Neural cell (in vitro differentiated cells): Measurements from ENCODE around the gene BCDIN3D. TPM values are rescaled to one million over a fixed set of nuclear protein-coding genes. Genes with fewer than 3 reads are reported as not detected.
"Not testable (repeated sequence)": the region's sequence is repeated elsewhere in the genome, so short reads cannot be mapped to it uniquely, and the experiment has no call there.

Experiments
- H2AFZ ChIP-seq: fragments of 200-600, 300-800 bp; sonication (generic), shearing (Covaris generic); 2 replicates; pipeline ENCODE4 v1.6.0; 2014; ENCODE audit warnings: low read depth, mild to moderate bottlenecking, antibody characterized with exemption, low read length, moderate library complexity
- H3F3A ChIP-seq: fragments of 200-600 bp; shearing (Covaris generic); 2 replicates; pipeline ENCODE4 v1.6.1; 2016; ENCODE audit warnings: mild to moderate bottlenecking, moderate library complexity, mixed read lengths, antibody characterized with exemption, low read length; ENCODE audit not compliant: insufficient read depth, poor library complexity, severe bottlenecking
- H3K27ac ChIP-seq: fragments of 200-600, 300-800 bp; sonication (generic), shearing (Covaris generic); 2 replicates; pipeline ENCODE4 v1.5.1; 2014; ENCODE audit warnings: mild to moderate bottlenecking, low read length, moderate library complexity
- H3K27me3 ChIP-seq: fragments of 300-800, 200-600 bp; sonication (generic), shearing (Covaris generic); 2 replicates; pipeline ENCODE4 v1.6.0; 2014; ENCODE audit warnings: mild to moderate bottlenecking, low read depth, low read length, moderate library complexity; ENCODE audit not compliant: insufficient read depth
- H3K36me3 ChIP-seq: fragments of 300-800, 200-600 bp; sonication (generic), shearing (Covaris generic); 2 replicates; pipeline ENCODE4 v1.5.1; 2014; ENCODE audit warnings: mild to moderate bottlenecking, antibody characterized with exemption, low read length, moderate library complexity; ENCODE audit not compliant: insufficient read depth
- H3K4me2 ChIP-seq: fragments of 300-800, 200-600 bp; sonication (generic), shearing (Covaris generic); 2 replicates; pipeline ENCODE4 v1.6.0; 2014; ENCODE audit warnings: mild to moderate bottlenecking, low read length
- H3K4me3 ChIP-seq: fragments of 300-800, 200-600 bp; sonication (generic), shearing (Covaris generic); 2 replicates; pipeline ENCODE4 v1.5.1; 2014; ENCODE audit warnings: mild to moderate bottlenecking, low read length, moderate library complexity
- H3K79me2 ChIP-seq: fragments of 200-600 bp; shearing (Covaris generic); replicated peaks from 2 replicates; pipeline ENCODE4 v1.6.0; 2014; ENCODE audit warnings: mild to moderate bottlenecking, low read length, moderate library complexity; ENCODE audit not compliant: insufficient read depth
- H3K9ac ChIP-seq: fragments of 300-800, 200-600 bp; sonication (generic), shearing (Covaris generic); 2 replicates; pipeline ENCODE4 v1.6.1; 2016; ENCODE audit warnings: mild to moderate bottlenecking, low read length, mixed read lengths
- H3K9me2 ChIP-seq: fragments of 200-600 bp; shearing (Covaris generic); 2 replicates; pipeline ENCODE4 v1.6.1; 2016; ENCODE audit warnings: mild to moderate bottlenecking, low read length, mixed read lengths; ENCODE audit not compliant: insufficient read depth
- H3K9me3 ChIP-seq: fragments of 200-600, 300-800 bp; sonication (generic), shearing (Covaris generic); 2 replicates; pipeline ENCODE4 v1.6.1; 2016; ENCODE audit warnings: mild to moderate bottlenecking, mixed run types, low read length, moderate library complexity, mixed read lengths
- H4K20me1 ChIP-seq: fragments of 200-600 bp; shearing (Covaris generic); 2 replicates; pipeline ENCODE4 v1.6.1; 2016; ENCODE audit warnings: mild to moderate bottlenecking, mixed run types; ENCODE audit not compliant: insufficient read depth
- EP300 ChIP-seq: fragments of 450-650 bp; conservative IDR thresholded peaks from 2 replicates; pipeline ENCODE4 v1.6.1; 2014; ENCODE audit warnings: antibody characterized with exemption, mild to moderate bottlenecking, moderate library complexity; ENCODE audit not compliant: poor library complexity, severe bottlenecking
- EZH2 ChIP-seq: fragments of 200-600, 300-800 bp; shearing (Covaris generic), sonication (generic); IDR thresholded peaks from 2 replicates; pipeline ENCODE4 v1.6.1; 2014; ENCODE audit warnings: antibody characterized with exemption, low read length, borderline replicate concordance, mild to moderate bottlenecking; ENCODE audit not compliant: insufficient read depth, poor library complexity, severe bottlenecking
- MXI1 ChIP-seq: fragments of 450-650 bp; conservative IDR thresholded peaks from 2 replicates; pipeline ENCODE4 v1.6.1; 2014; ENCODE audit warnings: antibody characterized with exemption, mild to moderate bottlenecking; ENCODE audit not compliant: poor library complexity, severe bottlenecking
- POLR2AphosphoS5 ChIP-seq: IDR thresholded peaks from 2 replicates; pipeline ENCODE4 v1.6.1; 2012
- RAD21 ChIP-seq: fragments of 450-650 bp; conservative IDR thresholded peaks from 2 replicates; pipeline ENCODE4 v1.6.1; 2014; ENCODE audit warnings: antibody characterized with exemption, mild to moderate bottlenecking, moderate library complexity
- SMC3 ChIP-seq: fragments of 450-650 bp; conservative IDR thresholded peaks from 2 replicates; pipeline ENCODE4 v1.6.1; 2014; ENCODE audit warnings: antibody characterized with exemption, mild to moderate bottlenecking, moderate library complexity; ENCODE audit not compliant: poor library complexity
- TAF1 ChIP-seq: IDR thresholded peaks from 2 replicates; pipeline ENCODE4 v1.6.1; 2012; ENCODE audit warnings: low read depth
- polyA plus RNA-seq: library from polyadenylated mRNA; depleted of rRNA; stranded (reverse); fragments of >200 nt; gene quantifications from 2 replicates; pipeline ENCODE4 v1.2.3, GENCODE V29; 2014
- TF ChIP-seq, protein P1 (sequence below): IDR thresholded peaks from 2 replicates; pipeline ENCODE4 v1.6.1; 2012; ENCODE audit warnings: borderline replicate concordance
- TF ChIP-seq, protein P2 (sequence below): fragments of 450-650 bp; IDR thresholded peaks from 2 replicates; pipeline ENCODE4 v1.5.1; 2014; ENCODE audit warnings: antibody characterized with exemption, mild to moderate bottlenecking, moderate library complexity; ENCODE audit not compliant: poor library complexity, severe bottlenecking

Gene BCDIN3D
- polyA plus RNA-seq, 1 donor from 2014 or later = 10.0 TPM

DNA sequence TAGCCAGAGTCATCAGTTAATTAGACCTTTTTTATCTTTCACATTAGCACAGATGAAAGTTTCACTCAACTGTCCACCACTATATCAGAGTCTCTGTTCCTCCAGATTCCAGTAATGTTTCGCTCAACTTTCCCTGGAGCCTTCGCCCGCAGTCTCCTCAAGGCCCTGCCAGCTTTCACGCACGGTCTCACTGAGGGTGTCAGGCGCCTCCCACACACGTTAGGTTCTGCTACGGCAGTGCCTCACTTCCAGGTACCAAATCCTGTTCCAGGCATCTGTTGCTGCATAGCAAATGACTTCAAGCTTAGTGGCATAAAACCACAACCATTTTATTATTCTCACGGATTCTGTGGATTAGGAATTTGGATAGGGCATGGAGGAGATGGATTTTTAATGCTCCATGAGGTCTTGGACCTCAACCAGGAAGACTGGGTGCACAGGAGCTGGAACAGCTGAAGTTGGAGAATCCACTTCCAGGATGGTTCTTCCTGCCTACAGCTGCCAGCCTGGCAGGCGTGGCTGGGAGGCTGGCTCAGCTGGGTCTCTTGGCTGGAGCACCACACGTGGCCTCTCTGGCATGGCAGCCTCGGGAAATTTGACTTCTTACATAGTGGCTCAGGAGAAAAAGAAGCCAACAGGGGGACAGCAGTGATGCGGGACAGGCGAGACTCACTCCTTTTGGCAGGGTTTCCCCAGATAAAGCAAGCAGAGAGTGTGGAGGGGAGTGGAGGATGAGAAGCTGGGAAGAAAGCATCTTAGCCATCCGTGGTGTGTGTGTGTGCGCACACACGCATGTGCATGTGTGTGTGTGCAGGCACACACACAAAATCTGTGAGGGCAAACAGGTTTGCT lies 21.3 kb upstream of the BCDIN3D start:
- Histone ChIP-seq H3F3A (no peaks in the 10 kb centered on the region), H3K27ac (no peak overlapping the region)

DNA sequence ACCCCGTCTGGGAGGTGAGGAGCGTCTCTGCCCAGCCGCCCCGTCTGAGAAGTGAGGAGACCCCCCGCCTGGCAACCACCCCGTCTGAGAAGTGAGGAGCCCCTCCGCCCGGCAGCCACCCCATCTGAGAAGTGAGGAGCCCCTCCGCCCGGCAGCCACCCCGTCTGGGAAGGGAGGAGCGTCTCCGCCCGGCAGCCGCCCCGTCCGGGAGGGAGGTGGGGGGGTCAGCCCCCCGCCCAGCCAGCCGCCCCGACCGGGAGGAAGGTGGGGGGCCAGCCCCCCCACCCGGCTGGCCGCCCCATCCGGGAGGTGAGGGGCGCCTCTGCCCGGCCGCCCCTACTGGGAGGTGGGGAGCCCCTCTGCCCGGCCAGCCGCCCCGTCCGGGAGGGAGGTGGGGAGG lies 18.0 kb upstream of the BCDIN3D start:
- not testable (repeated sequence) for H3K9ac ChIP-seq, H2AFZ ChIP-seq, H4K20me1 ChIP-seq, H3K27me3 ChIP-seq, H3K4me3 ChIP-seq, H3K27ac ChIP-seq, H3K36me3 ChIP-seq, H3K79me2 ChIP-seq, H3K9me2 ChIP-seq, H3K4me2 ChIP-seq, H3K9me3 ChIP-seq, H3F3A ChIP-seq

More for the DNA sequence above, 21.3 kb upstream of the BCDIN3D start:
- TF ChIP-seq, protein P1, sequence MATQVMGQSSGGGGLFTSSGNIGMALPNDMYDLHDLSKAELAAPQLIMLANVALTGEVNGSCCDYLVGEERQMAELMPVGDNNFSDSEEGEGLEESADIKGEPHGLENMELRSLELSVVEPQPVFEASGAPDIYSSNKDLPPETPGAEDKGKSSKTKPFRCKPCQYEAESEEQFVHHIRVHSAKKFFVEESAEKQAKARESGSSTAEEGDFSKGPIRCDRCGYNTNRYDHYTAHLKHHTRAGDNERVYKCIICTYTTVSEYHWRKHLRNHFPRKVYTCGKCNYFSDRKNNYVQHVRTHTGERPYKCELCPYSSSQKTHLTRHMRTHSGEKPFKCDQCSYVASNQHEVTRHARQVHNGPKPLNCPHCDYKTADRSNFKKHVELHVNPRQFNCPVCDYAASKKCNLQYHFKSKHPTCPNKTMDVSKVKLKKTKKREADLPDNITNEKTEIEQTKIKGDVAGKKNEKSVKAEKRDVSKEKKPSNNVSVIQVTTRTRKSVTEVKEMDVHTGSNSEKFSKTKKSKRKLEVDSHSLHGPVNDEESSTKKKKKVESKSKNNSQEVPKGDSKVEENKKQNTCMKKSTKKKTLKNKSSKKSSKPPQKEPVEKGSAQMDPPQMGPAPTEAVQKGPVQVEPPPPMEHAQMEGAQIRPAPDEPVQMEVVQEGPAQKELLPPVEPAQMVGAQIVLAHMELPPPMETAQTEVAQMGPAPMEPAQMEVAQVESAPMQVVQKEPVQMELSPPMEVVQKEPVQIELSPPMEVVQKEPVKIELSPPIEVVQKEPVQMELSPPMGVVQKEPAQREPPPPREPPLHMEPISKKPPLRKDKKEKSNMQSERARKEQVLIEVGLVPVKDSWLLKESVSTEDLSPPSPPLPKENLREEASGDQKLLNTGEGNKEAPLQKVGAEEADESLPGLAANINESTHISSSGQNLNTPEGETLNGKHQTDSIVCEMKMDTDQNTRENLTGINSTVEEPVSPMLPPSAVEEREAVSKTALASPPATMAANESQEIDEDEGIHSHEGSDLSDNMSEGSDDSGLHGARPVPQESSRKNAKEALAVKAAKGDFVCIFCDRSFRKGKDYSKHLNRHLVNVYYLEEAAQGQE = no peak
- H3K4me2 ChIP-seq = no peak overlapping the region
- no peaks in the 10 kb centered on the region for H3K79me2 ChIP-seq
- H3K9me3 ChIP-seq = no peaks in the 10 kb centered on the region
- no peaks in the 10 kb centered on the region for H3K9me2 ChIP-seq
- H2AFZ ChIP-seq = no peak overlapping the region
- H3K9ac ChIP-seq = no peak overlapping the region
- no peak overlapping the region for H3K4me3 ChIP-seq
- no peaks in the 10 kb centered on the region for H4K20me1 ChIP-seq
- no peaks in the 10 kb centered on the region for H3K36me3 ChIP-seq
- H3K27me3 ChIP-seq = no peaks in the 10 kb centered on the region

DNA sequence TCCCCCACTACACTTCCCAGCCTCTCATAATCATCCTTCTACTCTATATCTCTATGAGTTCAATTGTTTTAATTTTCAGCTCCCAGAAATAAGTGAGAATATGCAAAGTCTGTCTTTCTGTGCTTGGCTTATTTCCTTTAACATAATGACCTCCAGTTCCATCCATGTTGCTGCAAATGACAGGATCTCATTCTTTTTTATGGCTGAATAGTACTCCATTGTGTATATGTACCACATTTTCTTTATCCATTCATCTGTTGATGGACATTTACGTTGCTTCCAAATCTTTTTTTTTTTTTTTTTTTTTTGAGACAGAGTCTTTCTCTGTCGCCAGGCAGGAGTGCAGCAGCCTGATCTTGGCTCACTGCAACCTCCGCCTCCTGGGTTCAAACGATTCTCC lies 13.0 kb upstream of the BCDIN3D start:
- H3K4me2 ChIP-seq, H3K27me3 ChIP-seq, H4K20me1 ChIP-seq, H3K79me2 ChIP-seq, H3K27ac ChIP-seq, H3K9me3 ChIP-seq, H3K9ac ChIP-seq, H2AFZ ChIP-seq, H3F3A ChIP-seq, H3K9me2 ChIP-seq, H3K4me3 ChIP-seq, H3K36me3 ChIP-seq: not testable (repeated sequence)

DNA sequence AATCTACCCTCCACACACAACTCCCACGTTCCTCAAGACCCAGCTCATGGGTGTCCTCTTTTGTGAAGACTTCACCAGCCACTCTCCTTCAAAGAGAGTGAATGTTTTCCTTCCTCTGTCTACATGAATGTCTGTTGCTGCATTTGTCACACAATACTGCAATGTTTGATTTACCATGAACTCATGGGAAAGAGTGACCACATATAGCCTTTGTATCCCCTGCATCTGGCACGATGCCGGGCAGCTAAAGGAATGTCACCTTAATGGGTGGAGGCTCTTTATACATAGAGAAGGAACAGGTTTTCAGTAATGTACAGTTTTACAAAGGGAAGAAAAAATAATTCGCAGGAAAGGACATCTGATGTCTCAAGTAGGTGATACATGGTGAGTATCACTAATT lies 12.1 kb upstream of the BCDIN3D start:
- H2AFZ ChIP-seq = no peak overlapping the region
- H3K27me3 ChIP-seq = no peaks in the 10 kb centered on the region
- no peak overlapping the region for H3K4me2 ChIP-seq

More for the DNA sequence above, 12.1 kb upstream of the BCDIN3D start:
- H4K20me1 ChIP-seq = no peaks in the 10 kb centered on the region
- no peaks in the 10 kb centered on the region for H3K79me2 ChIP-seq
- TF ChIP-seq TAF1 (no peak), RAD21 (no peak), SMC3 (no peak), MXI1 (no peak), EP300 (no peak), POLR2AphosphoS5 (no peak), EZH2 (no peak)
- TF ChIP-seq, protein P2, sequence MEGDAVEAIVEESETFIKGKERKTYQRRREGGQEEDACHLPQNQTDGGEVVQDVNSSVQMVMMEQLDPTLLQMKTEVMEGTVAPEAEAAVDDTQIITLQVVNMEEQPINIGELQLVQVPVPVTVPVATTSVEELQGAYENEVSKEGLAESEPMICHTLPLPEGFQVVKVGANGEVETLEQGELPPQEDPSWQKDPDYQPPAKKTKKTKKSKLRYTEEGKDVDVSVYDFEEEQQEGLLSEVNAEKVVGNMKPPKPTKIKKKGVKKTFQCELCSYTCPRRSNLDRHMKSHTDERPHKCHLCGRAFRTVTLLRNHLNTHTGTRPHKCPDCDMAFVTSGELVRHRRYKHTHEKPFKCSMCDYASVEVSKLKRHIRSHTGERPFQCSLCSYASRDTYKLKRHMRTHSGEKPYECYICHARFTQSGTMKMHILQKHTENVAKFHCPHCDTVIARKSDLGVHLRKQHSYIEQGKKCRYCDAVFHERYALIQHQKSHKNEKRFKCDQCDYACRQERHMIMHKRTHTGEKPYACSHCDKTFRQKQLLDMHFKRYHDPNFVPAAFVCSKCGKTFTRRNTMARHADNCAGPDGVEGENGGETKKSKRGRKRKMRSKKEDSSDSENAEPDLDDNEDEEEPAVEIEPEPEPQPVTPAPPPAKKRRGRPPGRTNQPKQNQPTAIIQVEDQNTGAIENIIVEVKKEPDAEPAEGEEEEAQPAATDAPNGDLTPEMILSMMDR = no peak
- TF ChIP-seq, protein P1 = no peak
- no peak overlapping the region for H3K4me3 ChIP-seq
- H3K9me3 ChIP-seq = no peaks in the 10 kb centered on the region
- no peaks in the 10 kb centered on the region for H3K9me2 ChIP-seq
- no peaks in the 10 kb centered on the region for H3K36me3 ChIP-seq
- H3F3A ChIP-seq = no peaks in the 10 kb centered on the region
- no peak overlapping the region for H3K27ac ChIP-seq
- H3K9ac ChIP-seq = no peak overlapping the region
